Stimulated activated naive B cell treated with anti-CD40 and anti-IgM and Interleukin-4, amounts not matched to agents 10 μg/mL and 1 μg/mL and 100 μg/mL, for 72 hours (primary cell): ENCODE results near the gene GPR141.

Source experiments
- ATAC-seq, 2 donors: fragments of 150-1000 bp; cut with Tn5 transposase; replicated peaks; 2 replicates each; pipeline ENCODE4 v1.10.0; 2021; ENCODE audit warnings: moderate library complexity in 1 of 2
- DNase-seq: peaks from one replicate; pipeline ENCODE4 v3.0.0; 2021
- H3K27ac Mint-ChIP-seq: one replicate; pipeline ENCODE4 v1.8.0; 2022; ENCODE audit warnings: mild to moderate bottlenecking, mixed read lengths
- H3K27me3 Mint-ChIP-seq, 2 donors: one replicate each; pipeline ENCODE4 v1.8.0; 2022; ENCODE audit warnings: mixed read lengths in 2 of 2
- H3K36me3 Mint-ChIP-seq, 2 donors: one replicate each; pipeline ENCODE4 v1.8.0; 2022; ENCODE audit warnings: mixed read lengths in 2 of 2, mild to moderate bottlenecking in 1 of 2
- H3K4me1 Mint-ChIP-seq, 2 donors: one replicate each; pipeline ENCODE4 v1.8.0; 2022; ENCODE audit warnings: mixed read lengths in 2 of 2, mild to moderate bottlenecking in 1 of 2
- H3K4me3 Mint-ChIP-seq, 2 donors: one replicate each; pipeline ENCODE4 v1.8.0; 2022; ENCODE audit warnings: mild to moderate bottlenecking in 2 of 2, mixed read lengths in 2 of 2, moderate library complexity in 1 of 2
- H3K9me3 Mint-ChIP-seq, 2 donors: one replicate each; pipeline ENCODE4 v1.8.0; 2022; ENCODE audit warnings: mixed read lengths in 2 of 2, mild to moderate bottlenecking in 1 of 2

GPR141 gene

DNA sequence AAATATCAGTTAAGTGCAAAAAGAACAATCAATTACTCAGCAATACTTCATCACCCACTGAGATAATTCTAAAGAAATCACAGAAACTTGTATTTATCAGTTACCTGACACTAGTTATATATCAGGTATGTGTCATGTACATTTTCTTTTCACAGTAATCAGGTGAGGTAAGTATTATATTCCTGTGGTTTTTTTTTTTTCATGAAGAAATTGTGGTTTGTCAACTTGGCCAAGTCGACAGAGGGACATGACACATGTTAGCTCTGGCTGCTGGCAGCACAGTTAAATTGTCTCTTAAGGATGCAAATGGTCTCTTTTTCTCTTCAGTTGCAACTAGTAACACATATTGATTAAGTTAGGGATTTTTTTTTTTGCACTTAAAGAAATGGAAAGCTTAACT lies 13.7 kb upstream of the GPR141 start:
- Mint-ChIP-seq H3K9me3 (no peaks in the 10 kb centered on the region), H3K36me3 (no peaks in the 10 kb centered on the region), H3K4me3 (no peak overlapping the region), H3K27ac (no peak overlapping the region), H3K27me3 (peaks cover 52 to 97% of the 10 kb centered on the region in 2 donors), H3K4me1 (peaks cover 0 to 4% of the 10 kb centered on the region in 2 donors)
- ATAC-seq: no peak
- DNase-seq: no peak

DNA sequence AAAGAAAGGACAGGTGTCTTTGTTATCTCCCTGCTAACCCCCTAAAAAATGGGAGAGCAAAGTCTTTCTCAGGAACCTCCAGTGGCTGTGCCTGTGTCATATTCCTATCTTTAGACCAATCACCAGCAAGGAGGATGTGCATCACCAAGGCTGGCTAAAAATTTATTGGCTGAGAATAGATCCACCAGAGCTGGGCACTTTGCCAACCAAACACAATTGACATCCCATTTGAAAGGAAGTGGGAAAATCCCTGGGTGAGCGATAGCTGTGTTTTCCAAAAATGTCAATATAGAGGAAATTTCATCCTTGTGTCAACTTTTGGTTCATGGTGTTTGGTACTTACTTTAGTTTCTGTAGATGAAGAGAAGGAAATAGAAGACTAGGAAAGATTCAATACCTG lies 13.1 kb upstream of the GPR141 start:
- peaks cover 51 to 97% of the 10 kb centered on the region in 2 donors for H3K27me3 Mint-ChIP-seq

DNA sequence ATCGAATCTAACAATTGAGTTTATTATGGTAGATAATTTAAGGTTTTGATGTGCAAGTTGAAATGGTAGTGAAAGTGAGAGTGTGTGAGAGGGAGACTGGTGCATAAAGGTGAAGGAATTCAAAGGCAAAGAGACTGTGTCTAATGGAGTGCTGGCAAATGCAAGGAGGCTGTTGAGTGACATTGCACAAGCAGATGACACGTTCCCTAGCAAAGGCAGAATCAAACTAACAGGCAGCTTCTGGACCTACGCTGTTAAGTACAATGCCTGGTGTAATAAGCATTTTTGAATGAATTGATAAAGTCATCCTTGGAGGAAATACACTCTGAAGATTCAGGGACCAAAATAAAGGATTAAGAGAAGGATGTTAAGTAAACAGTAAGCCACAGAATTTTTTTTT lies 11.7 kb upstream of the GPR141 start:
- DNase-seq (no peak), ATAC-seq (no peak)
- H3K36me3 Mint-ChIP-seq: peaks cover 0 to 1% of the 10 kb centered on the region in 2 donors
- H3K27ac Mint-ChIP-seq: no peak overlapping the region
- H3K4me3 Mint-ChIP-seq: no peak overlapping the region
- H3K9me3 Mint-ChIP-seq: peaks cover under 1 to 2% of the 10 kb centered on the region in 2 donors
- H3K4me1 Mint-ChIP-seq: peaks cover 0 to 6% of the 10 kb centered on the region in 2 donors
- peaks cover 51 to 92% of the 10 kb centered on the region in 2 donors for H3K27me3 Mint-ChIP-seq

More for the DNA sequence above, 13.1 kb upstream of the GPR141 start:
- Mint-ChIP-seq H3K27ac (no peak overlapping the region), H3K36me3 (no peaks in the 10 kb centered on the region), H3K9me3 (no peaks in the 10 kb centered on the region), H3K4me1 (peaks cover 0 to 6% of the 10 kb centered on the region in 2 donors), H3K4me3 (no peak overlapping the region)
- ATAC-seq: no peak
- DNase-seq: no peak

DNA sequence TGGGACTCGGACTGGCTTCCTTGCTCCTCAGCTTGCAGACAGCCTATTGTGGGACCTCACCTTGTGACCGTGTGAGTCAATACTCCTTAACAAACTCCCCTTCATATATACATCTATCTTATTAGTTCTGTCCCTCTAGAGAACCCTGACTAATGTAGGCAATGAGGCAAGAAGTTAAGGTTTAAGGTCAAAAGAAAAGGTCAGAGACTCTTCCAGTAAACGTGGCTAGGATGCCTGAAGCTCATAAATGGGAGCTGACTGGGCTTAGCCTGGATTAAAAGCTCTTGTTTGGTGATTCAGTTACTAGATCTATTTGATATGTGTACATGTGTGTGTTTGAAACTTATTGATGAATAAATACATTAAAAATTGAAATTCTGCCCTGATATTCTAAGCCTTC lies 10.6 kb upstream of the GPR141 start:
- peaks cover 54 to 85% of the 10 kb centered on the region in 2 donors for H3K27me3 Mint-ChIP-seq
- no peak for ATAC-seq

DNA sequence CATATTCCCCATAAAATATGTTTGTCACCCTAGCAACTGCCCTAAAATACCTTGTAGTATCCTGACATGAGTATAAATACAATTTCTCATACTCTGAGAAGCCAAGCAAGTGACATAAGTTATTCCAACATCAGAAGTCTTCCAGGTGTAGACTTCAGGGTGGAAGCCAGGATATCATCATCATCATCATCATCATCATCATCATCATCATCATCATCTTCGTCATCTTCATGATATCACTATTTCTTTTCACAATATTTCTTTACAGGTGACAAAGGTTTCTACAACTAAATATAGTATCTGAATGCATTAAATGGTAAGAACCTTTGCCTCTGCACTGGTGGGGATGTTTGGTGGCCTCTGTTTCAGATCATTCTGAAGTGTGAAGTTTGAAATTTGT lies 10.0 kb upstream of the GPR141 start:
- no peak for DNase-seq
- H3K4me3 Mint-ChIP-seq: no peak overlapping the region
- peaks cover 0 to 6% of the 10 kb centered on the region in 2 donors for H3K4me1 Mint-ChIP-seq
- peaks cover 1 to 4% of the 10 kb centered on the region in 2 donors for H3K9me3 Mint-ChIP-seq
- H3K36me3 Mint-ChIP-seq: peaks cover 0 to 4% of the 10 kb centered on the region in 2 donors
- no peak for ATAC-seq
- H3K27me3 Mint-ChIP-seq: peaks cover 56 to 79% of the 10 kb centered on the region in 2 donors
- H3K27ac Mint-ChIP-seq: peak overlapping the region; percentile 72

More for the DNA sequence above, 10.6 kb upstream of the GPR141 start:
- Mint-ChIP-seq H3K4me3 (no peak overlapping the region), H3K27ac (no peak overlapping the region), H3K36me3 (peaks cover 0 to 4% of the 10 kb centered on the region in 2 donors), H3K9me3 (peaks cover 1 to 4% of the 10 kb centered on the region in 2 donors), H3K4me1 (peaks cover 0 to 6% of the 10 kb centered on the region in 2 donors)
- DNase-seq: no peak

DNA sequence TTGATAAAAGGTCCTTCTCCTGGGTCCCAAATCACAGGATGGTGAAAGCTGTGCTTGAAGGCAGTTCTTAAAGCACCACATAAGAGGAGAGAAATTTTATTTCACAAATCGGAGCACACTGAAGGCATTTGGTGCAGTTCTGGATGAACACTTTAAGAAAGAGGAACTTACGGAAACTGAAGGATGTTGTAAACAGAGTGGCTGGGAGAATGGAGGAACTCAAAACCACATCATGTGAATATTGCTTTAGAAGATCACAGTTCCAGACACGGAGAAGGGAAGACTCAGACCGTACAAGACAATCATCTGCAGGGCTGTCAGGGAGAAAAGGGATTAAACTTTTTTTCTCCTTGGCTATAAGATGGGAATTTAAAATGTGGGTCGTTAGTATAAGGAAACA lies 9.0 kb upstream of the GPR141 start:
- H3K27me3 Mint-ChIP-seq: peaks cover 54 to 79% of the 10 kb centered on the region in 2 donors
- DNase-seq: no peak
- H3K27ac Mint-ChIP-seq: no peak overlapping the region
- H3K4me1 Mint-ChIP-seq: peaks cover 0 to 6% of the 10 kb centered on the region in 2 donors
- peaks cover 1 to 4% of the 10 kb centered on the region in 2 donors for H3K9me3 Mint-ChIP-seq
- peaks cover 0 to 4% of the 10 kb centered on the region in 2 donors for H3K36me3 Mint-ChIP-seq
- ATAC-seq: no peak
- no peak overlapping the region for H3K4me3 Mint-ChIP-seq

DNA sequence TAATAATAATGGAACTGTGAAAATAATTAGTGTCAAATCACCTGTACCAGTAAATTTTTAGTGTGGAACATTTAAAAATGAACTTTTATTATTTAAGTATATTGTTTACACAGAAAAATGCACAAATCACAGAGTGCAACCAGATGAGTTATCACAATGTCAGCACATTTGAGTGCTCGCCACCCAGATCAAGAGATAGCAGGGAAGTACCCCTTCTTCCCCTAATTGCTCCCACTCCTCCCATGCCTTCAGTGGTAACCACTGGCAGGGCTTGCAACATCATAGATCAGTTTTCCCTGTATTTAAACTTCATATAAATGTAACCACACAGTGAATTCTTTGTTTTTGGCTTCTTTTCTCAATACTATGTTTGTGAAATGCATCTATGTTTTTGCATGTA lies 7.8 kb upstream of the GPR141 start:
- peaks cover under 1 to 6% of the 10 kb centered on the region in 2 donors for H3K4me1 Mint-ChIP-seq
- no peak overlapping the region for H3K4me3 Mint-ChIP-seq
- H3K36me3 Mint-ChIP-seq: peaks cover 0 to 4% of the 10 kb centered on the region in 2 donors
- H3K27ac Mint-ChIP-seq: no peak overlapping the region
- DNase-seq (no peak), ATAC-seq (no peak)
- peaks cover 58 to 79% of the 10 kb centered on the region in 2 donors for H3K27me3 Mint-ChIP-seq
- H3K9me3 Mint-ChIP-seq: peaks cover 1 to 4% of the 10 kb centered on the region in 2 donors

DNA sequence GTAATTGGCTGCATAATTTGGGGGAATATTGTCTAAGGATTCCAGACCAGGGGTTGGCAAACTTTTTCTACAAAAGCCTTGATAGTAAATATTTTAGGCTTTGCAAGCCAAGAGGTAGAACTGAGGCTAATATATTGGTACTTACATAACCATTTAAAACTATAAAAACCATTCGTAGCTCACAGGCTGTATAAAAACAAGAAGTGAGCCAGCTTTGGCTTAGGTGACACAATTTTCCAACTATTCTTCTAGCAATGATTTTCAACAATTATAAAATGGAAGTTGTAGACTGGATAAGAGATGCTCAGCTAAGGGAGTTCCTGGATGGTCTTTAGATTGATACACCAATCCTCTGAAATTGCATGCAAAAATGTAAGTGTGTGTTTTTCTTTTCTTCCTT lies 1.4 kb downstream of the GPR141 start:
- no peak for DNase-seq
- H3K27me3 Mint-ChIP-seq: peaks cover 42 to 69% of the 10 kb centered on the region in 2 donors
- H3K27ac Mint-ChIP-seq: no peak overlapping the region
- H3K36me3 Mint-ChIP-seq: no peaks in the 10 kb centered on the region
- H3K4me1 Mint-ChIP-seq: peaks cover 15 to 31% of the 10 kb centered on the region in 2 donors
- no peaks in the 10 kb centered on the region for H3K9me3 Mint-ChIP-seq
- H3K4me3 Mint-ChIP-seq: no peak overlapping the region
- no peak for ATAC-seq

DNA sequence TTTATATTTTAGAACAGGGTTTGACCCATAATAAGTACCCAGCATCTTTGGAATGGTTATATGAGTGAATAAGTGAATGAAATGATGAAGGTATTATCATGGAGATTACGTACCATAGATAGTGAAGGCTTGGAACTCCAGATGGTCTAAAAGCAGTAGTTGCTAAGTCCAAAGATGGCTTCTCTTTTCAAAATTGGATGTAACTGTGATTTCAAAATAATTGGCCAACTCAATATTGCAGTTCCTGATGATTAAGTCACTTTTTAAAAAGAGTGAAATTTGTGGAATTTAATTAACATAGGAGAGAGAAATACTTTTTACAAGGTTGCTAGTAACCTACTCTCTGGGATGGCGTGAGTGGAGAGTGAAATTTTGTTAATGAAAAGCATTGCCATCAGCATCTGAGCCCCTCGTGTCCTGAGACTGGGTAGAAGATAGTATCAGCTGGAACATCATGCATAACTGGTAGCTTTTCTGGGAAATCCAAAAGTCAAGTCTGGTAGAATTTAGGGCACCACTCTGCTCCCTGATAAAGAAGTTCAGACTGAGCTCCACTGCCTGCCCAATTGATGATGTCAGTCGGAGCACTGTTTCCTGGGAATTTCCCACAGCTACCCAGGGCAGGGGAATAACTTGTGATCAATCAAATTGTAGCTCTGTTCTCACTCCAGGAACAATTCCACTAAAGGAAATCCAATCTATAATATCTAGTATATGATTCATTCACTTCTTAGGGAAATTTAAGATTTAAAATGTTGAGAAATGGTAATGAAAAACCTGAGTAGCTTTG lies 3.2 kb downstream of the GPR141 start:
- H3K9me3 Mint-ChIP-seq: peaks cover 3 to 4% of the 10 kb centered on the region in 2 donors
- H3K27ac Mint-ChIP-seq: no peak overlapping the region
- H3K27me3 Mint-ChIP-seq: peaks cover 36 to 69% of the 10 kb centered on the region in 2 donors
- H3K4me3 Mint-ChIP-seq: no peak overlapping the region
- H3K4me1 Mint-ChIP-seq: peaks cover 13 to 25% of the 10 kb centered on the region in 2 donors
- ATAC-seq (no peak), DNase-seq (no peak)
- peaks cover 0 to 2% of the 10 kb centered on the region in 2 donors for H3K36me3 Mint-ChIP-seq

DNA sequence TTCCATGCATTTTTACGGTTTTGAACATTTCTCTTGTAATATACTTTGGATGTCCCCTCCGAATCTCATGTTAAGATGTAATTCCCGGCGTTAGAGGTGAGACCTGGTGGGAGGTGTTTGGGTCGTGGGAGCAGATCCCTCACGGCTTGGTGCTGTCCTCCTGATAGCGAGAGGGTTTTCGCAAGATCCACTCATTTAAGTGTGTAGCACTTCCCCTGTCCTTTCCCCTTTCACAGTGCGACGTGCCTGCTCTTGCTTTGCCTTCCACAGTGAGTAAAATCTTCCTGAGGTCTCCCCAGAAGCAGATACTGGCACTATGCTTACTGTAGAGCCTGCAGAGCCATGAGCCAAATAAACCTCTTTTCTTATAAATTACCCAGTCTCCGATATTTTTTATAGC lies 6.6 kb downstream of the GPR141 start:
- H3K27ac Mint-ChIP-seq: no peak overlapping the region
- H3K4me1 Mint-ChIP-seq: peaks cover 4 to 9% of the 10 kb centered on the region in 2 donors
- H3K4me3 Mint-ChIP-seq: no peak overlapping the region
- peaks cover 0 to 2% of the 10 kb centered on the region in 2 donors for H3K36me3 Mint-ChIP-seq
- no peak for DNase-seq
- no peak for ATAC-seq
- peaks cover 5 to 6% of the 10 kb centered on the region in 2 donors for H3K9me3 Mint-ChIP-seq
- peaks cover 67 to 94% of the 10 kb centered on the region in 2 donors for H3K27me3 Mint-ChIP-seq

DNA sequence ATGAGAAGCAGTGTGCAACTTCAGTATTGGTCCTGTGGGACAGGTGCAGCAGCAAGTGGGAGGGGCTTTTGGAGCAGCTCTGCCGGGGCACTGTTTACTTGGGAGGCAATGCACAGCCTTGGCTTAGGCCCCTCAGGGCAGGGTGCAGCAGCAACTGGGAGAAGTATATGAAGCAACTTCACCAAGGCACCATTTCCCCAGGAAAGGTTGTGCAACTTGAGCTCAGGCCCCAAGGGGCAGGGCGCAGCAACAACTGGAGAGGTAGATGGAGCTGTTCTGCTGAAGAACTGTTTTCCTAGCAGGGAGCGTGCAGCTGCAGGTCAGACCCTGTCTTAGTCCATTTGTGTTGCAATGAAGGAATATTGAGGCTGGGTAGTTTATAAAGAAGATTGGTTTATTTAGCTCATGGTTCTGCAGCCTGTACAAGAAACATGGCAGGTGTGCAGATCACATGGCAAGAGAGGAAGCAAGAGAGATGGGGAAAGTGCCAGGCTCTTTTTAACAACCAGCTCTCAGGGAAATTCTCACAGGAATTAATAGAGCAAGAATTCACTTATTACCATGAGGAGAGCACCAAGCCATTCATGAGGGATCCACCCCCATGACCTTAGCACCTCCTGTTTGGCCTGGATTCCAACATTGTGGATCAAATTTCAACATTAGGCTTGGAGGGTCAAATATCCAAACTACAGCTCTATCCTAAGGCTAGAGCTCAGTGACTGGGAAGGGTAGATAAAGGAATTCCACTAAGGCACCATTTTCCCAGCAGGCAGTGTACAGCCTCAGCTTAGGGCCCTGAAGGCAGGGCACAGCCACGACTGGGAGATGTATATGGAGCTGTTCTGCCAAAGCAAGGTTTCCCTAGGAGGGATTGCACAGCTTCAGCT lies 10.9 kb downstream of the GPR141 start:
- Mint-ChIP-seq H3K4me1 (peaks cover 5% of the 10 kb centered on the region in 2 donors), H3K27ac (no peak overlapping the region), H3K36me3 (peaks cover 0 to 2% of the 10 kb centered on the region in 2 donors), H3K4me3 (no peak overlapping the region), H3K9me3 (peaks cover 5 to 6% of the 10 kb centered on the region in 2 donors), H3K27me3 (peaks cover 71 to 89% of the 10 kb centered on the region in 2 donors)
- ATAC-seq: no peak
- no peak for DNase-seq

DNA sequence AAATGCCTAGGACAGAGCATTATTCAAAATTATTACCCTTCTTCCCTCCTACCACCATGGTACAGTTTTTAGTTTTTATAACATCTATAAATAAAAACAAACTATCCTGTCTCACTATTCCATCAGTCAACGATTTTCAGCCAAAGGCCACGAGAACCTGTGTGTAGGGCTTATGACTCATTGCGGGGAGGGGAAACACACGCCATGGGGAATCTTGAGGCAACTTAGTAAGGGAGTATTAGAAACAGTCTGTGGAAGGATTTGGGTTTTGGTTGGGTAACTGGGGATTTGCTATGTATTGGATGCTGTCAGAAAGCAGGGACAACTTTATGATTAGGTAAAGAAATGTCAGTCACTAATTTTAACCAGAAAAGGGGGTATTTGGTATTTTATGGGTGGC lies 14.7 kb downstream of the GPR141 start:
- Mint-ChIP-seq H3K9me3 (peaks cover 0 to 2% of the 10 kb centered on the region in 2 donors), H3K4me1 (peaks cover 3% of the 10 kb centered on the region in 2 donors), H3K27me3 (peaks cover 41 to 61% of the 10 kb centered on the region in 2 donors), H3K4me3 (no peak overlapping the region), H3K36me3 (no peaks in the 10 kb centered on the region), H3K27ac (no peak overlapping the region)
- ATAC-seq (peak in 1 of 2 donors; percentile 31), DNase-seq (no peak)

DNA sequence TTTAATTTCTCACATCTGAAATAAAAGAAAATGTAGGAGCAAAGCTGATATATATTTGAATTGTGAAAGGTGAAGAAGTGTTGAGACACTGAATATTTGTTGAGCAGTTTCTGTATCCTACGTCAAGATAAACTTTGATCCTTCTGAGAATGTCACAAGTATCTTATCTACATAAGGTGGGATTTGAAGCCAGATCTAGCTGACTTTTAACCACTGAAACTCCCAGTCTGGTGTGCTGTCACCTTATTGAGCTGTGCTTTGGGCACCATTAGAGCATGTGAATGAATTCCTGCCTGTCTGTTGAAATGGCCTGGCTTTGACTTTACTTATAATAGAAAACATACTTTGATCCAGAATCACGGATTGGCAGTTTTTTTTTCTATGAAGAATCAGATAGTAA lies 15.2 kb downstream of the GPR141 start:
- peaks cover 0 to 2% of the 10 kb centered on the region in 2 donors for H3K9me3 Mint-ChIP-seq
- no peak for DNase-seq
- peaks cover 3 to 6% of the 10 kb centered on the region in 2 donors for H3K4me1 Mint-ChIP-seq
- no peak overlapping the region for H3K27ac Mint-ChIP-seq
- H3K36me3 Mint-ChIP-seq: no peaks in the 10 kb centered on the region
- ATAC-seq: no peak
- peaks cover 36 to 60% of the 10 kb centered on the region in 2 donors for H3K27me3 Mint-ChIP-seq
- no peak overlapping the region for H3K4me3 Mint-ChIP-seq

DNA sequence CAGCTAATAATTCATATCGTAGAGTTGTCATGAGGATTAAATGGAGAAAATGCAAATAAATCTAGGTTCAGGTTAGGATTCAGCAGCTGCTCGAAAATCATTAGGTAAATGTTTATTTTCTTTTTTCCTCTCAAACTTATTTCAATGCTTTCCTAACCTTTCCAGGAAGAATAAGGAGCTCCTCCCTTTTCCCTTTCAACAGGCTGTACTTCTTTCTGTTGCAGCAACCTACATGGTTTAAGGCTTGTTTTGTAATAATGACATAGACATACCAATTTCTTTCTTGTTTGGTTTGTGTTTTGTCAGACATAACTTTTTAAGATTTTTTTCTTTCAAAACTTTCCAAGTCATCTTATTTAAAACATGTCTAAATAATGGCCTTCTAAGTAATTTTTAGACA lies 18.2 kb downstream of the GPR141 start:
- Mint-ChIP-seq H3K36me3 (no peaks in the 10 kb centered on the region), H3K4me3 (no peak overlapping the region), H3K27me3 (peaks cover 25 to 51% of the 10 kb centered on the region in 2 donors), H3K4me1 (peaks cover 3 to 6% of the 10 kb centered on the region in 2 donors), H3K9me3 (peaks cover 2 to 3% of the 10 kb centered on the region in 2 donors), H3K27ac (no peak overlapping the region)
- no peak for ATAC-seq
- DNase-seq: no peak
